Cardiac muscle cell (in vitro differentiated cells and primary cell): ENCODE data around the gene CARMIL1. TPM values are rescaled to one million over a fixed set of nuclear protein-coding genes. Genes with fewer than 3 reads are reported as not detected.

Experiments used
- DNase-seq, 2 donors: peaks; one replicate each; pipeline versions ENCODE4 v3.0.0 to v3.0.0-alpha.2; 2010 to 2017; ENCODE audit warnings: low read depth in 1 of 2, low spot score in 1 of 2
- H3K27ac ChIP-seq: fragments of 200-600 bp; sonication (generic); 2 replicates; pipeline ENCODE4 v1.5.1; 2016
- H3K27me3 ChIP-seq: fragments of 200-600 bp; sonication (generic); 2 replicates; pipeline ENCODE4 v1.6.0; 2016; ENCODE audit warnings: control low read depth
- H3K36me3 ChIP-seq: fragments of 200-600 bp; sonication (generic); 2 replicates; pipeline ENCODE4 v1.5.1; 2016; ENCODE audit warnings: control low read depth
- H3K4me1 ChIP-seq: fragments of 200-600 bp; sonication (generic); 2 replicates; pipeline ENCODE4 v1.8.1; 2017; ENCODE audit warnings: low read depth, mild to moderate bottlenecking, mixed run types
- H3K4me3 ChIP-seq: fragments of 200-600 bp; sonication (generic); 2 replicates; pipeline ENCODE4 v1.5.1; 2016; ENCODE audit warnings: mild to moderate bottlenecking
- H3K9me3 ChIP-seq: fragments of 200-600 bp; sonication (generic); 2 replicates; pipeline ENCODE4 v1.5.1; 2017; ENCODE audit warnings: low read depth, mild to moderate bottlenecking, control low read depth
- CTCF ChIP-seq: IDR thresholded peaks from 2 replicates; pipeline ENCODE4 v1.5.1; 2012; ENCODE audit warnings: low read depth, mild to moderate bottlenecking, low read length
- polyA plus RNA-seq: library from polyadenylated mRNA; unstranded; fragments of >200 nt; fragmentation: Nextera tagmentation; extraction: Ambion mirVana; gene quantifications from 2 replicates; pipeline ENCODE4 v1.2.1, GENCODE V29; 2016
- total RNA-seq: library from RNA; depleted of rRNA; stranded (reverse); fragments of >200 nt; gene quantifications from 2 replicates; pipeline ENCODE4 v1.2.3, GENCODE V29; 2016

Gene CARMIL1
- total and polyA plus RNA-seq, 2 experiments from 2014 or later, result 15.7 to 63.6 TPM

- no peak overlapping the region for H3K27ac ChIP-seq
- no peaks in the 10 kb centered on the region for H3K27me3 ChIP-seq
- no peak overlapping the region for H3K4me3 ChIP-seq
- H3K36me3 ChIP-seq, result no peaks in the 10 kb centered on the region
- DNase-seq, result no peak
- TF ChIP-seq CTCF, result no peak
- H3K4me1 ChIP-seq, result peaks cover 7% of the 10 kb centered on the region
- no peaks in the 10 kb centered on the region for H3K9me3 ChIP-seq
Measured at GRCh38 chr6:25453288-25453687, 174.1 kb downstream of the CARMIL1 start.

DNA sequence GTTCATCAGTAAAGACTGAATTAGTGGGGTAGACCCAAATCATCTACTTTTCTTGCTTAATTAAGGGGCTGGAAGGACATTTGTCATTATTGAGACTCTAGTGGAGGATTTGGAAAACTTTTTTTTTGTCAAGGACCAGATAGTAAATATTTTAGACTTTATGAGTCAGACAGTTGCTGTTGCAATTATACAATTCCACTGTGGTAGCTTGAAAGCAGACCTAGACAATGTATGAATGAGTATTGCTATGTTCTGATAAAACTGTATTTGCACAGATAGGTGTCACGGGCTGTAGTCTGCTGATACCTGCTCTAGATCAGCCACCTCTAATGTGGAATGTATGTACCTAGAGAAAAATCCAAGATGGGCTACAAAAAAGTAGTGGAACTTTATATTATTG, 175.0 kb downstream of the CARMIL1 start:
- H3K36me3 ChIP-seq, result no peaks in the 10 kb centered on the region
- H3K9me3 ChIP-seq, result no peaks in the 10 kb centered on the region
- no peak overlapping the region for H3K27ac ChIP-seq
- no peak for TF ChIP-seq CTCF
- H3K4me1 ChIP-seq, result peaks cover 7% of the 10 kb centered on the region
- H3K27me3 ChIP-seq, result no peaks in the 10 kb centered on the region
- peak in 1 of 2 donors; percentile 13 for DNase-seq
- H3K4me3 ChIP-seq, result no peak overlapping the region

DNA sequence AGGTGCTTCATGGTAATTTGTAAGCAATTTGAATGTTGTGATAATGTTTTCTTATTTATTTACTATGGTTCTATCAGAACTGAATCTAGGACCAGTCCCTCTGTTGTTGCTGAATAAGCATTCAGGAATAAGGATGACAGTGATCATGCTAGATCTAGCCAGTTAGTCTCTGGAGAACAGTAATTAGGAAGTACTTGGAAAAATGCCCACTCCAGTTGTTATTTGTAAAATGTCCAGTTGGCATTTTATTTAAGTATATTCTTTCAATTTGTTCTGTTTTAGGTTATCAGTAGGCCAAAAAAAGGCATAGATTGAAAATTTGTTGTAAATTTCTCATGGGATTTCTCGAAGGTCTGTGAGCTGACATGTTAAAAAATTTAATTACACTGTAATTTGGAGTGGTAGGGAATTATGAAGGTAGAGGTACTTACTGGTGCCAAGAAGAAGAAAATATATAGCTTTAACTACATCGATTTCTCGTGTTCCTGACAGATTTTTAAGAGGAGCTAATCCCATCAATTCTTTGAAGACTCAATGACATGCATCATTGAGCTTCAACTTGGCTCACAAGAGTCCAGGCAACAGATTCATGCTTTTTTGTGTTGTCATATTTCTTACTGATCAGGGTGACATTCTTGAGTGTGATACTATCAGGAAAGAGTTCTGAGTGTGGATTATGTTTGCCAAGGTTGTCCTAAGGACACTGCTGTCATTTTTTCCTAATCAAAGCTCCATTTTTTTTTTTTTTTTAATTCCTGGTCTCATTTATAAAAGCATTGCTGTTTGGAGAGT, 177.3 kb downstream of the CARMIL1 start:
- no peak overlapping the region for H3K4me3 ChIP-seq
- H3K9me3 ChIP-seq, result no peaks in the 10 kb centered on the region
- no peaks in the 10 kb centered on the region for H3K4me1 ChIP-seq
- TF ChIP-seq CTCF, result no peak
- H3K36me3 ChIP-seq, result no peaks in the 10 kb centered on the region
- DNase-seq, result no peak
- no peaks in the 10 kb centered on the region for H3K27me3 ChIP-seq
- no peak overlapping the region for H3K27ac ChIP-seq

- no peaks in the 10 kb centered on the region for H3K36me3 ChIP-seq
- no peak overlapping the region for H3K4me3 ChIP-seq
- TF ChIP-seq CTCF, result no peak
- no peaks in the 10 kb centered on the region for H3K27me3 ChIP-seq
- H3K27ac ChIP-seq, result no peak overlapping the region
- no peaks in the 10 kb centered on the region for H3K4me1 ChIP-seq
- H3K9me3 ChIP-seq, result no peaks in the 10 kb centered on the region
- DNase-seq, result no peak
Measured at GRCh38 chr6:25457516-25457915, 178.3 kb downstream of the CARMIL1 start.

DNA sequence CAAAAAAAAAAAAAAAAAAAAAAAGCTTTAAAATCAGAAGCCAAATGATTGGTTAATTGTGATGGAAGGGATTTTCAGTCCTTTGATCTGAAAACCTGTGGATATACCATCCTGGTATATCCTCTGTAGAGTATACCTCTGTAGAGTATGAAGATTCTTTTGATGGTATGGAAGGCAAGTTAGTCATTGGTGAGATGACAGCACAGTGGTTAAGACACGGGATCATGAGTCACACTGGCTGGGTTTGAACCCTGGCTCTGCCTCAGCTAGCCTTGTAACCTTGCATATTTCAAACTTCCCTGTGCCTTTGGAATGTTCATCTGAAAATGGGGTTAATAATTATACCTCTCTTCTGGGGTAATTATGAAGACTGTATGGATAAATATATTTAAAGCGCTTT, 179.3 kb downstream of the CARMIL1 start:
- H3K36me3 ChIP-seq, result no peaks in the 10 kb centered on the region
- H3K27me3 ChIP-seq, result no peaks in the 10 kb centered on the region
- H3K4me1 ChIP-seq, result no peaks in the 10 kb centered on the region
- no peak for TF ChIP-seq CTCF
- no peak overlapping the region for H3K4me3 ChIP-seq
- no peaks in the 10 kb centered on the region for H3K9me3 ChIP-seq
- DNase-seq, result peak in 1 of 2 donors; percentile 69
- H3K27ac ChIP-seq, result no peak overlapping the region
